Esophagus muscularis mucosa (tissue), 4 donors: ENCODE data around the gene TRAPPC11. TPM values are rescaled to one million over a fixed set of nuclear protein-coding genes. Genes with fewer than 3 reads are reported as not detected.
A peak's percentile ranks its signal among the peaks of the same experiment; 100 is the strongest.

Source experiments
- DNase-seq: peaks from one replicate; pipeline ENCODE4 v3.0.0-alpha.2; 2017; ENCODE audit errors: extremely low spot score
- H3K27ac ChIP-seq, 4 donors: fragments of 200-600 bp; sonication (generic); replicated peaks in 1 of 4; 1 replicate in 3 of 4; 2 replicates in 1 of 4; pipeline ENCODE4 v1.5.1; 2016 to 2019; ENCODE audit warnings: mild to moderate bottlenecking in 1 of 4
- H3K27me3 ChIP-seq, 4 donors: fragments of 200-600 bp; sonication (generic); one replicate each; pipeline versions ENCODE4 v1.5.1 to v1.6.0; 2016 to 2019
- H3K36me3 ChIP-seq, 4 donors: fragments of 200-600 bp; sonication (generic); one replicate each; pipeline ENCODE4 v1.5.1; 2016 to 2019
- H3K4me1 ChIP-seq, 4 donors: fragments of 200-600 bp; sonication (generic); one replicate each; pipeline ENCODE4 v1.5.1; 2016 to 2019
- H3K4me3 ChIP-seq, 4 donors: fragments of 200-600 bp; sonication (generic); 1 replicate in 2 of 4; 2 replicates in 2 of 4; pipeline ENCODE4 v1.5.1; 2016 to 2019; ENCODE audit warnings: mild to moderate bottlenecking in 4 of 4, moderate library complexity in 1 of 4
- H3K9me3 ChIP-seq, 4 donors: fragments of 200-600 bp; sonication (generic); 1 replicate in 3 of 4; 2 replicates in 1 of 4; pipeline ENCODE4 v1.5.1; 2016 to 2019
- EP300 ChIP-seq: sonication (generic); formaldehyde crosslinking; IDR thresholded peaks from one replicate; pipeline ENCODE4 v1.6.1; 2017; ENCODE audit warnings: antibody characterized with exemption
- POLR2A ChIP-seq: fragments of 450-650 bp; IDR thresholded peaks from one replicate; pipeline ENCODE4 v1.6.1; 2017; ENCODE audit warnings: antibody characterized with exemption, moderate library complexity, mild to moderate bottlenecking, low read depth
- POLR2AphosphoS5 ChIP-seq, 2 donors: sonication (generic); formaldehyde crosslinking; IDR thresholded peaks; one replicate each; pipeline ENCODE4 v1.6.1; 2017; ENCODE audit warnings: antibody characterized with exemption in 2 of 2
- WGBS: methylation state at CpG from one replicate; pipeline ENCODE4 v1.1.5; 2018; 5-methylcytosine and 5-hydroxymethylcytosine counted together
- intact Hi-C: fragments of 100-400 bp; cut with DNase I; formaldehyde crosslinking; loops from one replicate; pipeline ENCODE4 v1.15.1; 2023
- total RNA-seq, 4 donors: library from RNA; depleted of rRNA; stranded (reverse); fragments of >200 nt; gene quantifications; one replicate each; pipeline versions ENCODE4 v1.1.0 to v1.2.1, GENCODE V29; 2016
- TF ChIP-seq, protein P1 (sequence below), 3 experiments: fragments of 200-600 bp in 2 of 3; fragments of 450-650 bp in 1 of 3; sonication (generic) in 2 of 3; IDR thresholded peaks; one replicate each; pipeline ENCODE4 v1.5.1; 2017 to 2019; ENCODE audit warnings: antibody characterized with exemption in 3 of 3, mild to moderate bottlenecking in 2 of 3, moderate library complexity in 1 of 3

Gene TRAPPC11
- total RNA-seq, 4 donors from 2014 or later = 35.6 to 42.8 (median 39.7) TPM

DNA sequence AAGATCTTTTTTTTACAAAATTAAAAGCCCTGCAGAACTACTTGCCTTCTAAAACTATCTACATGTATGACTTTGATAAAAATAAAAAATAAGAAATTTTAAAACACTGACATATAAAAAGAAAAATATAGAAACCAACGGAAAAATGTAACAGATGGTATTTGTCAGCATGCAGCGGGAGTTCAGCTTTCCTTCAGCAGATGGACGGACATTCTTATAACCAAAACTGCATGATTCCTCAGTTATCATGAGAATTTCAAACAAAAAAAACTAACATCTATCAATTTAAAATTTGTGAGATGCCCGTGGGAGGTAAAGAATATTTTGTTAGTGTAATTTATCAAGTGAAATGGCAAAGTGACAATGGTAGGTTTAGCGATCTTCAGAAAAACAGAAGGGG lies 23.4 kb upstream of the TRAPPC11 start:
- Histone ChIP-seq H3K4me1 (peaks cover 0 to 34% (median 25%) of the 10 kb centered on the region in 4 donors), H3K27ac (peak overlapping the region in 2 of 4 donors; percentile 28 to 71), H3K27me3 (no peaks in the 10 kb centered on the region), H3K4me3 (no peak overlapping the region), H3K9me3 (no peaks in the 10 kb centered on the region), H3K36me3 (no peaks in the 10 kb centered on the region)
- TF ChIP-seq EP300 (no peak), POLR2AphosphoS5 (IDR thresholded peaks at IDR 0.05) (no peak), POLR2A (no peak)
- TF ChIP-seq, protein P1, sequence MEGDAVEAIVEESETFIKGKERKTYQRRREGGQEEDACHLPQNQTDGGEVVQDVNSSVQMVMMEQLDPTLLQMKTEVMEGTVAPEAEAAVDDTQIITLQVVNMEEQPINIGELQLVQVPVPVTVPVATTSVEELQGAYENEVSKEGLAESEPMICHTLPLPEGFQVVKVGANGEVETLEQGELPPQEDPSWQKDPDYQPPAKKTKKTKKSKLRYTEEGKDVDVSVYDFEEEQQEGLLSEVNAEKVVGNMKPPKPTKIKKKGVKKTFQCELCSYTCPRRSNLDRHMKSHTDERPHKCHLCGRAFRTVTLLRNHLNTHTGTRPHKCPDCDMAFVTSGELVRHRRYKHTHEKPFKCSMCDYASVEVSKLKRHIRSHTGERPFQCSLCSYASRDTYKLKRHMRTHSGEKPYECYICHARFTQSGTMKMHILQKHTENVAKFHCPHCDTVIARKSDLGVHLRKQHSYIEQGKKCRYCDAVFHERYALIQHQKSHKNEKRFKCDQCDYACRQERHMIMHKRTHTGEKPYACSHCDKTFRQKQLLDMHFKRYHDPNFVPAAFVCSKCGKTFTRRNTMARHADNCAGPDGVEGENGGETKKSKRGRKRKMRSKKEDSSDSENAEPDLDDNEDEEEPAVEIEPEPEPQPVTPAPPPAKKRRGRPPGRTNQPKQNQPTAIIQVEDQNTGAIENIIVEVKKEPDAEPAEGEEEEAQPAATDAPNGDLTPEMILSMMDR (IDR thresholded peaks at IDR 0.05) = no peak
- intact Hi-C loops = no loop called here
- DNase-seq = no peak
- WGBS = 73% methylated on average over 5 of the region's 5 CpGs

DNA sequence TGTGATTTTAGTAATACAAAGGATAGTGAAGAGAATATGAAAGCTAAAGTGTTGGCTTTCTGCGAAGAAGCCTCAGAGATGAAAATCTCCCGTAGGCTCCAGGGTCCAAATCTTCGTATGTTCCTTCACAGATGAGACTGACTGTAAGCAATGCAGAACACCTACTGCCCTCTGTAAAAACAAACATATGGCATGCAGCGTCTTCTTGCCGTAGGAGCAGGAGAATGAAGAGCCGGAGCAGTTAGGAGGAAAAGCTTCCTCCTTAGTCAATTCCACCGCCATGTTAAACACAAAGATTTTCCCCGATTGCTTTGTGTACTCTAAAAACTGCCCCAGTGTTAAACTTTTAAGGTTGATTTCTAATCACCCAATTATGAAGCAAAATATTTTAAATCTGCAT lies 22.6 kb upstream of the TRAPPC11 start:
- 79% methylated on average over 8 of the region's 8 CpGs for WGBS
- H3K4me1 ChIP-seq = peaks cover 0 to 34% (median 25%) of the 10 kb centered on the region in 4 donors
- peak overlapping the region; percentile 28 to 71 (median 44) for H3K27ac ChIP-seq
- H3K4me3 ChIP-seq = peak overlapping the region in 2 of 4 donors; percentile 4 to 13
- H3K9me3 ChIP-seq = no peaks in the 10 kb centered on the region
- no peak for DNase-seq
- peaks cover 0 to 3% (median 0%) of the 10 kb centered on the region in 4 donors for H3K36me3 ChIP-seq
- H3K27me3 ChIP-seq = no peaks in the 10 kb centered on the region
- TF ChIP-seq EP300 (no peak), POLR2A (no peak), POLR2AphosphoS5 (IDR thresholded peaks at IDR 0.05) (no peak)
- TF ChIP-seq, protein P1 (IDR thresholded peaks at IDR 0.05) = no peak
- intact Hi-C loops = no loop called here

DNA sequence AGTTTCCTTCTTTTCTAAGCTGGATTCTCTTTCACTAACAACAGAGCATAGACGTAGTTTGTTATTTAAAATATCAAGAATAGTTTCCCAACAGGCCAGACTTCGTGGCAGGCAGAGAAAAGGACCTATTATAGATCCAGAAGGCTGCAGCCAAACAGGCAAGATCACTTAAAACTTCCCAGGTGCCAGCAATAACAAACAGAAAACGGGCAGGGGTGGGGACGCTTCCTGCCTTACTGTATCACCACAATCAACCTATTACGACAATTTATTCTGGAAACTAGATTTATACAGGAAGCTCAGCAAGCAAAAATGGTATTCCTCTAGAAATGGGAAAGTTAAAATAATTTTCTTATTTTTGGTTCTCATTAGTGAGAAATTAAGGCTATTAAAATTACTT lies 22.2 kb upstream of the TRAPPC11 start:
- H3K4me1 ChIP-seq = peaks cover 0 to 34% (median 25%) of the 10 kb centered on the region in 4 donors

DNA sequence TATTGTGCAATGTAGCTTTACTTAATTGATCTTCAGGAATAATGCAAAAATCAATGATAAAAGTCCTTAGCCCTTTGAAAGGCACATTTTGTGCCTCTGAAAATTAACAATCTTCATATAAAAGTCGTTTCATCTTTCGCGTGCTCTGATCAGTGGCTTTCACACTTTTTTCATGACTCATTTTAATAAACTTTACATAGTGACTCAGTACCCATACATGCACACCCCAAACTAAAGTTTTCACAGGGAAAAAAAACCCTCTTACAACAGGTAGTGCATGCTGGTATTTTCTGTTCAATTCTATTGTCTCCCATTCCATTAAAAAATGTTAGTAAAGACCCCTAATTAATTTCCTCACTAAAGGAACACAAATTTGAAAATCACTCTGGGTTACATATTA lies 21.6 kb upstream of the TRAPPC11 start:
- peaks cover 0 to 34% (median 25%) of the 10 kb centered on the region in 4 donors for H3K4me1 ChIP-seq
- H3K27me3 ChIP-seq = no peaks in the 10 kb centered on the region
- TF ChIP-seq EP300 = no peak
- no peak for TF ChIP-seq POLR2A
- H3K9me3 ChIP-seq = no peaks in the 10 kb centered on the region
- H3K27ac ChIP-seq = peak overlapping the region in 3 of 4 donors; percentile 53 to 71 (median 70)
- intact Hi-C loops = no loop called here
- WGBS = 74% methylated on average over 3 of the region's 3 CpGs
- peaks cover 0 to 10% (median 2%) of the 10 kb centered on the region in 4 donors for H3K36me3 ChIP-seq
- H3K4me3 ChIP-seq = no peak overlapping the region
- no peak for DNase-seq

More for the DNA sequence above, 22.2 kb upstream of the TRAPPC11 start:
- TF ChIP-seq EP300 (no peak), POLR2AphosphoS5 (IDR thresholded peaks at IDR 0.05) (no peak), POLR2A (no peak)
- TF ChIP-seq, protein P1 (IDR thresholded peaks at IDR 0.05) = no peak
- H3K9me3 ChIP-seq = no peaks in the 10 kb centered on the region
- H3K36me3 ChIP-seq = peaks cover 0 to 7% (median 0%) of the 10 kb centered on the region in 4 donors
- 41% methylated on average over 5 of the region's 5 CpGs for WGBS
- peak overlapping the region; percentile 28 to 71 (median 44) for H3K27ac ChIP-seq
- intact Hi-C loops = no loop called here
- no peak for DNase-seq
- no peaks in the 10 kb centered on the region for H3K27me3 ChIP-seq
- peak overlapping the region in 2 of 4 donors; percentile 4 to 13 for H3K4me3 ChIP-seq

DNA sequence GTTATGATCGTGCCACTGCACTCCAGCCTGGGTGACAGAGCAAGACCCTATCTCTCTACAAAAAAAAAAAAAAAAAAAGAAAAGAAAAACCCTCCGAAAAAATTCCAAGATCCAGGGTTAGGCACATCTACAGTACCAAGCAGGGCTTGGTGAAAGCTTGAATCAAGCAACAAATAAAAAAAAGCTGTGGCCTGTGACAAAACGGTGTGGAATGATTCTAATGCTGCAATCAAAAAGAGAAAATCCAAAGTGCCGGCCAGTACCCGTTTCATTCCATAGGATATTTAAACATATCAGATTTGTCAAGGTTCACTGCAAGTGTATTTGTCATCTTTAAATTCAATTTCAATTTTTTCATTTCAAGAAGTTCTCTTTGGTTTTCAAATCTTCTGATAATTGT lies 20.7 kb upstream of the TRAPPC11 start:
- Histone ChIP-seq H3K4me3 (no peak overlapping the region), H3K27me3 (no peaks in the 10 kb centered on the region), H3K4me1 (peaks cover 0 to 34% (median 25%) of the 10 kb centered on the region in 4 donors), H3K9me3 (no peaks in the 10 kb centered on the region), H3K36me3 (peaks cover 0 to 15% (median 7%) of the 10 kb centered on the region in 4 donors), H3K27ac (peak overlapping the region; percentile 53 to 71 (median 68))
- TF ChIP-seq, protein P1 (IDR thresholded peaks at IDR 0.05) = no peak
- TF ChIP-seq POLR2AphosphoS5 (IDR thresholded peaks at IDR 0.05) = no peak
- TF ChIP-seq EP300 = no peak
- TF ChIP-seq POLR2A = no peak
- DNase-seq = no peak
- intact Hi-C loops = no loop called here
- WGBS = 81% methylated on average over 5 of the region's 5 CpGs
